T-helper 2 cell treated with Interferon-gamma antibody and Interleukin-4, amounts not matched to agents 5 μg/mL and 100 μg/mL, for 36 hours (primary cell): ENCODE measurements around the gene SELPLG.

Source experiments
- DNase-seq: peaks from one replicate; pipeline ENCODE4 v3.0.0; 2021; ENCODE audit warnings: low spot score
- H3K27ac Mint-ChIP-seq: one replicate; pipeline ENCODE4 v1.8.0; 2021; ENCODE audit warnings: mild to moderate bottlenecking, mixed read lengths
- H3K27me3 Mint-ChIP-seq: one replicate; pipeline ENCODE4 v1.8.0; 2021; ENCODE audit warnings: low read depth, mixed read lengths
- H3K36me3 Mint-ChIP-seq: one replicate; pipeline ENCODE4 v1.8.0; 2021; ENCODE audit warnings: low read depth, mixed read lengths
- H3K4me1 Mint-ChIP-seq: one replicate; pipeline ENCODE4 v1.8.0; 2021; ENCODE audit warnings: low read depth, mixed read lengths
- H3K4me3 Mint-ChIP-seq: one replicate; pipeline ENCODE4 v1.8.0; 2022; ENCODE audit warnings: mild to moderate bottlenecking, moderate library complexity, mixed read lengths
- H3K9me3 Mint-ChIP-seq: one replicate; pipeline ENCODE4 v1.8.0; 2021; ENCODE audit warnings: mixed read lengths

SELPLG gene

GRCh38 chr12:108649126-108649525 lies 15.4 kb upstream of the SELPLG start:
- Mint-ChIP-seq H3K36me3 (peaks cover 16% of the 10 kb centered on the region), H3K27ac (no peak overlapping the region), H3K4me1 (peaks cover 29% of the 10 kb centered on the region), H3K27me3 (no peaks in the 10 kb centered on the region), H3K9me3 (no peaks in the 10 kb centered on the region), H3K4me3 (no peak overlapping the region)
- DNase-seq = no peak

DNA sequence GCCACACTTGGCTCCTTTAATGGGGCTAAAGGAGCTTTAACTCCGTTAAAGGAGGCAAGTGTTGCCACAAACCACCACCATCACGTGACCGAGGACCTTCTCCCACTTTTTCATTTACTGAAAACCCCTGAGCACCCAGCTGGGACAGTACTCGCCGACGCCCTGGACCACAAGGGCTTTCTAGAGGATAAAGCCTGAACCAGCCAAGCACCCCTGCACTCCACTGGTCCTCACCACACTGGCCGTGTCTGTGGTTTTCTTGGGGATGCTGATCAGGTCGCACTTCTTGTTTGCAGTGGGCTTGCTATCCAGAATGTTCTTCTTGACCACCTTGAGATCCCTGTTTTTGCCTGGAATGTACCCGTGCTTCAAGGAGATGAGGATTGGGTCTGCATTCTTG lies 14.7 kb upstream of the SELPLG start:
- peaks cover 29% of the 10 kb centered on the region for H3K4me1 Mint-ChIP-seq
- H3K9me3 Mint-ChIP-seq = no peaks in the 10 kb centered on the region
- no peaks in the 10 kb centered on the region for H3K27me3 Mint-ChIP-seq
- H3K4me3 Mint-ChIP-seq = no peak overlapping the region
- H3K27ac Mint-ChIP-seq = no peak overlapping the region
- no peak for DNase-seq
- peaks cover 15% of the 10 kb centered on the region for H3K36me3 Mint-ChIP-seq

DNA sequence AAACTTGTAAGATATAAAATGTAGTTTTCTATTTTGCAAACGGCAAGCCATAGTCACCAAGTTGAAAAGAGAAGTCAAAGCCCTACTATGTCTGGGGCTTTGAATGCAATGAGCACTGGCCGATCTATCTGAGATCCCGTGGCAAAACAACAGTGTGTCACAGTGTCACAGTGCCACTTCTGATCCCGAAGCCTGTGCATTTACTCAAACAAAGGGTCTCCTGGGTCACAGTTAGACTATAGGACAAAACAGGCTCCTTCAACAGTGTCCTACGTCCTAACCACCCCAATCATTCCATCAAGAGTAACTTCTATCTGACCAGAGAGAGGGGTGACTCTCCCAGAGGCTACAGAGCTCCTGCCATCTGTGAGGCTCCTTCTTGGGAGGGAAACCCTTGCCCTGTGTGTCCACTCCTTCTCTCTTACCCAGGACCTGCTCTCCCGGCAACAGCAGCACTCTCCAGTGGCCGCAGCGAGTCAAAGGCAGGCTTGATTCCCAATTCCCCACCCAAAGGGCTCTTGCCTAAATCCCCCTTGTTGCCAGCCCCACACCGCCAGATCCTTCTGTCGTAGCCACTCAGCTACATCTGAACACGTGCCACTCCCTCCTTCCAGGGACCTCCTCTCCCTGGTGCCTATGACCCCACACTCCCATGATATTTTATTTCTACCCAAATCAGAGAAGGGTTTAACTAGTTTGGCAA lies 14.0 kb upstream of the SELPLG start:
- DNase-seq = no peak
- H3K9me3 Mint-ChIP-seq = no peaks in the 10 kb centered on the region
- peaks cover 15% of the 10 kb centered on the region for H3K36me3 Mint-ChIP-seq
- H3K4me3 Mint-ChIP-seq = no peak overlapping the region
- H3K27me3 Mint-ChIP-seq = no peaks in the 10 kb centered on the region
- H3K27ac Mint-ChIP-seq = no peak overlapping the region
- H3K4me1 Mint-ChIP-seq = peaks cover 29% of the 10 kb centered on the region

DNA sequence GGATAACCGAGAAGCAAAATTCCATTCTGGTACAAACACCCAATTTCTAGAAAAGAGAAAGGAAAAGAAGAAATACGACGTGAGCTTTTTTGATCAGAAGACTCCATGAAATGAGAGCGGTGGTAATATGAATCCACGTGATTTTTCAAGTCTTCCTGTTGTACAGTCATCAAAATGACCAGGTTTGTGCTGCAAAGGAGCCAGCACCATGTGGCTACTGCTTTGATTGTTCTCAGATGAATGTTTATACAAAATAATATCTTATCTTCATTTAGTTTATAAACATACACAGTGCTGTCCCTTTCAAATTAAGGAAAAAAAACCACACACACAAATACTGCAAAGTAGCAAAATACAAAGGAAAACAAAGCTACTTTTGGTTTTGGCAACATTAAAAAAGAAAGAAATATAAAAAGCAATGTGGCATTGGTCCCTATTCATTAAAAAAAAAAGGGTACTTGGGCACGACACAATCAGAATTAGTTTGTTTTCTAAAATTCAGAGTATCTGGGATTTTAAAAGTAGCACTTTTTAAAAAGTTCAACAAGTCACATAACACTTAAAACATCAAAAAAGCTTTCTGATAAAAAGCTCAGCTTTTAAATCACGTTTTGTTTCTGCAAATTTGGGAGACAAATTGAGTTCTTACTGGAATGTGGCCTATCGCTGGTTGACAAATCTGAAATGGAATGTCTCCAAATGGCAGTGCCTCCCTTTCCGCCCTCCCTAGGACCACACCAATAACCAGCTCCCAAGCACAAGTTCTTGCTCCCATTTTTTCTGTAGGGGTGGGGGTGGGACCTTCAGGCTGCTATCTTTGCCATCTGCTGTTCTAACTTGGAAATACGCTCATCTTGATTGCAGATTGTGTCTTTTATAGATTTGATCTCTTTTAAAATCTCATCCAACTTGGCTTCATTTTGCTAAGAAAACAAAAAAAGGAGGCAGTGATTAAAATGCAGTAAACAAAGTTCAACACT lies 13.2 kb upstream of the SELPLG start:
- no peak for DNase-seq
- Mint-ChIP-seq H3K9me3 (no peaks in the 10 kb centered on the region), H3K27ac (peak overlapping the region; percentile 78), H3K4me1 (peaks cover 32% of the 10 kb centered on the region), H3K4me3 (peak overlapping the region; percentile 80), H3K27me3 (no peaks in the 10 kb centered on the region), H3K36me3 (peaks cover 15% of the 10 kb centered on the region)

DNA sequence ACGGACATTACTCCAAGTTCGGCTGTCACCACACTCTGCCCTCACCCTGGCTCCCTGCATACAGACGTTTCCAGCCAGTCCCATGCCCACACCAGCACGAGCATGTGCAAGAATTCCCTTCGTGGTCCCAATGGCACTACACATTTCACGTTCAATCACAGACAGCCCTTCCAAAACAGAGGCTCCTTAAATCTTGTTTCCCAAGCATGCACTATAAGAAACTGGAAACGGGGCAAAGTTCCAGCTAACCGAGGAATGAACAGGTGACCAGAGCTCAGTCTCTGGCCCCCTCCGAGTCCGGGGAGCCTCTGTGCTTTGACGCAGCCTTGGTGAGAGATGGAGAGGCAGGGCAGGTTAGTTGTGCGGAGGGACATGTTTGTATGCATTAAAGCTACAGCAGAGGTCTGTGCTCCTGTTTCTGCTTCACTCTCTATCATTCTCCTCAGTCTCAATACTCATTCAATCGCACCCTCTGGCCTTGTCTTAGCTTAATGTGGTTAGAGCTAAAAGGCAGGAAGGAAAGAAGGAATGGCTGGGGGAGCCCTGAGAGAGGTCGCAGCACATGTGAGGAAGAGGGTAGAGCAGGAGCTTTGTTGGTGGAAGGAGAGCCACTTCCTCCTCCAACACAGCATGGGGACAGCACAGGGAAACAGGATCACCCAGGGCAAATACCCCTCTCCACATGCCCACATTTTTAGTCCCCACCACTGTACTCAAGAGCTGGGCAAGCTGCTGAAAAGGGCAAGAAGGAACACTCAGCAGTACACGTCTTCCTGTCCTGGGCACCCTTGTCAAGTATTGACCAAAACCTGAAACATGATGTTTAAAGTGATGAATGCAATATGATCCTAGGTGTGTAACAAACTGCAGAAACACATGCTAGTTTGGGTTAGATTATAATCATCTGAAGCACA lies 12.2 kb upstream of the SELPLG start:
- H3K27ac Mint-ChIP-seq = peak overlapping the region; percentile 78
- H3K4me3 Mint-ChIP-seq = peak overlapping the region; percentile 80
- DNase-seq = no peak
- peaks cover 36% of the 10 kb centered on the region for H3K4me1 Mint-ChIP-seq
- no peaks in the 10 kb centered on the region for H3K27me3 Mint-ChIP-seq
- no peaks in the 10 kb centered on the region for H3K9me3 Mint-ChIP-seq
- peaks cover 15% of the 10 kb centered on the region for H3K36me3 Mint-ChIP-seq

- H3K9me3 Mint-ChIP-seq = no peaks in the 10 kb centered on the region
- H3K27me3 Mint-ChIP-seq = no peaks in the 10 kb centered on the region
- H3K4me3 Mint-ChIP-seq = no peak overlapping the region
- DNase-seq = no peak
- peaks cover 15% of the 10 kb centered on the region for H3K36me3 Mint-ChIP-seq
- H3K4me1 Mint-ChIP-seq = peaks cover 41% of the 10 kb centered on the region
- H3K27ac Mint-ChIP-seq = no peak overlapping the region
These were observed 11.1 kb upstream of the SELPLG start for GRCh38 chr12:108644811-108645120.

- no peak for DNase-seq
- no peaks in the 10 kb centered on the region for H3K27me3 Mint-ChIP-seq
- no peak overlapping the region for H3K4me3 Mint-ChIP-seq
- peaks cover 15% of the 10 kb centered on the region for H3K36me3 Mint-ChIP-seq
- H3K9me3 Mint-ChIP-seq = no peaks in the 10 kb centered on the region
- H3K4me1 Mint-ChIP-seq = peaks cover 39% of the 10 kb centered on the region
- H3K27ac Mint-ChIP-seq = no peak overlapping the region
These were observed 10.5 kb upstream of the SELPLG start for GRCh38 chr12:108643941-108644810.

GRCh38 chr12:108642899-108643654 lies 9.4 kb upstream of the SELPLG start:
- H3K36me3 Mint-ChIP-seq = peaks cover 12% of the 10 kb centered on the region
- H3K27me3 Mint-ChIP-seq = no peaks in the 10 kb centered on the region
- no peak overlapping the region for H3K27ac Mint-ChIP-seq
- DNase-seq = no peak
- H3K9me3 Mint-ChIP-seq = no peaks in the 10 kb centered on the region
- H3K4me1 Mint-ChIP-seq = peaks cover 38% of the 10 kb centered on the region
- no peak overlapping the region for H3K4me3 Mint-ChIP-seq

- H3K36me3 Mint-ChIP-seq = peaks cover 11% of the 10 kb centered on the region
- H3K27me3 Mint-ChIP-seq = no peaks in the 10 kb centered on the region
- H3K4me3 Mint-ChIP-seq = no peak overlapping the region
- H3K4me1 Mint-ChIP-seq = peaks cover 34% of the 10 kb centered on the region
- no peak overlapping the region for H3K27ac Mint-ChIP-seq
- H3K9me3 Mint-ChIP-seq = no peaks in the 10 kb centered on the region
- no peak for DNase-seq
These were observed 8.7 kb upstream of the SELPLG start for GRCh38 chr12:108642269-108642870.

DNA sequence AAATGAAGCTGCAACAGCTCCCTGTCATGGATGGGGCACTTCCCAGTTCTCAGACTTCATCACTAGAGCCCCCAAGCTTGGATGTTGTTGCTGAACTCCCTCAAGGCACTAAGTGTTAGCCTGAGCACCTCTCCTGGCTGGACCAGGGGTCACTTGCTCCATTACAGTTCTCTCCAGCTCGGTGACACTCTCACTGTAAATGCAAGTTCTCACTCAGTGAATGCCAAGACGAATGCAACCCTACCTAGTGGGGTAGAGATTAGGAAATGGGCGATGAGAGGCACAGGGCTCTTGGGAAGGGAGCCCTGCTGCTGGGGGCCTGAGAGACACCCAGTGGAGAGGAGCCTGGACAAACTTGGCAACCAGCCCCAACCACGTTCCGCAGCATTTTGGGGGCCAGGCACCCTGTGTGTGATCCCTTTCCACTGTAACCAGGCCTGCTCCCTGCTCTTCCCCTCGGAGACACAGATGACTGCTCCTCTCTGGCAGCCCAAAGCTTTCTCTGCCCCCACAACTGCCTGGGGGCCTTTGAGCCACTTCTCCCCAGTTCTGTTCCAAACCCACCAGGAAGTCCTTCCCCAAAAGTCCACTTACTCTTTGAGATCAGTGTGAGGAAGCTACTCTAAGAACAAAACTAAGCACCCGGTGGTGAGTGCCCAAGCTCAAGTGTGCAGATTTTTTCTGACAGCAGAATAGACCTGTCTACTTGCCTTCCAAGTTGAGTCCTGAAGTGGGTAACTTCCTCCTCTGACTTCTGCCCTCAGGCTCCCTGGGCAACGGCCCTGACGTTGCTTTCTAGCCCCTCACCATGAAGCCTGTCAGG lies 8.0 kb upstream of the SELPLG start:
- Mint-ChIP-seq H3K27ac (peak overlapping the region; percentile 12), H3K4me3 (no peak overlapping the region), H3K9me3 (no peaks in the 10 kb centered on the region)

DNA sequence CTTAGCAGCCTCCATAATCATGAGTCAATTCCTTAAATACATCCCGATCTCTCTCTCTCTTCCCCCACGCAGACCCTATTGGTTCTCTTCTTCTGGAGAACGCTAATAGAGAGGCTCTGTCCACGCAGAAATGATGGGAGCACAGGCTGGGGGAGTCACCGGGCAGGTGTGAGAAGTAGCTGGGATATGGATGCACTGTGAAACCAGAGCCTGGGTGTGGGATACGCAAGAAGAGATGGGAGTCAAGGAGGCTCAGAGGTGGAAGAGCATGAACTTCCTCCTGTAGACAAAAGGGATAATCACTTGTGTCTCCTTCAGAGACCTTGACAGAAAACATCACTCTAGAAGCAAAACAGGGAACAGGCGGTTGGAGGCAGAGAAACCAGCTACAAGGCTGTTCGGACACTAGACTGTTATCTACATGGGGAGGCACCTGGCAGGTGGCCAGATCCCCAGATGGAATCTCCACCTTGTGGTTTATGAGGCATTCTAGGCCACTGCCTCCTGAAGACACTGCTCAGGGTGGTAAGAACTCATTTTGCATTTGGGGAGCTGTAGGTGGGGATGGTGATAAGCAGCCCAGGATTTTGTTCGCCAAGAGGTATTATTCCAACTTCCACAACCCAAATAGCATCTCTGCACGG lies 7.2 kb upstream of the SELPLG start:
- H3K4me1 Mint-ChIP-seq = peaks cover 34% of the 10 kb centered on the region
- peaks cover 5% of the 10 kb centered on the region for H3K36me3 Mint-ChIP-seq
- H3K27ac Mint-ChIP-seq = no peak overlapping the region

More for the DNA sequence above, 8.0 kb upstream of the SELPLG start:
- H3K4me1 Mint-ChIP-seq = peaks cover 36% of the 10 kb centered on the region
- DNase-seq = no peak
- peaks cover 9% of the 10 kb centered on the region for H3K36me3 Mint-ChIP-seq
- H3K27me3 Mint-ChIP-seq = no peaks in the 10 kb centered on the region

More for the DNA sequence above, 7.2 kb upstream of the SELPLG start:
- DNase-seq = no peak
- no peaks in the 10 kb centered on the region for H3K9me3 Mint-ChIP-seq
- H3K4me3 Mint-ChIP-seq = no peak overlapping the region
- no peaks in the 10 kb centered on the region for H3K27me3 Mint-ChIP-seq
